Measurements from ENCODE around the gene SDHC. TPM values are rescaled to one million over a fixed set of nuclear protein-coding genes. Genes with fewer than 3 reads are reported as not detected.

SDHC gene
- total RNA-seq, 1 experiment from 2014 or later: 192 TPM

GRCh38 chr1:161382214-161383019 lies 68.2 kb downstream of the SDHC start:
- peak; percentile 45 for DNase-seq (ENCODE audit: low read depth, low spot score)
- no peaks in the 10 kb centered on the region for H3K27me3 ChIP-seq (ENCODE audit: insufficient read depth, low read length)
- ATAC-seq: peak; percentile 86
- H3K36me3 ChIP-seq (ENCODE audit: control insufficient read depth in 1 of 2, insufficient read depth in 2 of 2, low read length in 2 of 2): no peaks in the 10 kb centered on the region
- H3K4me3 ChIP-seq (replicated peaks in 1 of 2; ENCODE audit: low read depth in 1 of 2, low read length in 2 of 2): no peak overlapping the region
- TF ChIP-seq EGR1 (IDR thresholded peaks at IDR 0.05; ENCODE audit: low read depth) (no peak), RAD21 (IDR thresholded peaks at IDR 0.05; ENCODE audit: low read depth) (peak; percentile 84), MAX (IDR thresholded peaks at IDR 0.05) (no peak), SRF (IDR thresholded peaks at IDR 0.05; ENCODE audit: low read depth) (no peak), ELF1 (IDR thresholded peaks at IDR 0.05; ENCODE audit: borderline replicate concordance, low read depth) (no peak), POLR2AphosphoS5 (IDR thresholded peaks at IDR 0.05; ENCODE audit: low read depth, low read length) (no peak), EZH2 (IDR thresholded peaks at IDR 0.05) (no peak), YY1 (IDR thresholded peaks at IDR 0.05; ENCODE audit: extremely low read depth, insufficient replicate concordance, low read depth, low read length) (no peak), POLR2A (IDR thresholded peaks at IDR 0.05; ENCODE audit: borderline replicate concordance, extremely low read depth, insufficient read depth, insufficient read length) (no peak)
- TF ChIP-seq, protein P1, sequence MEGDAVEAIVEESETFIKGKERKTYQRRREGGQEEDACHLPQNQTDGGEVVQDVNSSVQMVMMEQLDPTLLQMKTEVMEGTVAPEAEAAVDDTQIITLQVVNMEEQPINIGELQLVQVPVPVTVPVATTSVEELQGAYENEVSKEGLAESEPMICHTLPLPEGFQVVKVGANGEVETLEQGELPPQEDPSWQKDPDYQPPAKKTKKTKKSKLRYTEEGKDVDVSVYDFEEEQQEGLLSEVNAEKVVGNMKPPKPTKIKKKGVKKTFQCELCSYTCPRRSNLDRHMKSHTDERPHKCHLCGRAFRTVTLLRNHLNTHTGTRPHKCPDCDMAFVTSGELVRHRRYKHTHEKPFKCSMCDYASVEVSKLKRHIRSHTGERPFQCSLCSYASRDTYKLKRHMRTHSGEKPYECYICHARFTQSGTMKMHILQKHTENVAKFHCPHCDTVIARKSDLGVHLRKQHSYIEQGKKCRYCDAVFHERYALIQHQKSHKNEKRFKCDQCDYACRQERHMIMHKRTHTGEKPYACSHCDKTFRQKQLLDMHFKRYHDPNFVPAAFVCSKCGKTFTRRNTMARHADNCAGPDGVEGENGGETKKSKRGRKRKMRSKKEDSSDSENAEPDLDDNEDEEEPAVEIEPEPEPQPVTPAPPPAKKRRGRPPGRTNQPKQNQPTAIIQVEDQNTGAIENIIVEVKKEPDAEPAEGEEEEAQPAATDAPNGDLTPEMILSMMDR (IDR thresholded peaks at IDR 0.05 in 2 of 3, conservative IDR thresholded peaks at IDR 0.05 in 1 of 3; ENCODE audit: borderline replicate concordance in 1 of 3, insufficient read depth in 1 of 3, low read depth in 2 of 3, low read length in 2 of 3): peak; percentile 56 to 85 (median 72)
- TF ChIP-seq, protein P2, sequence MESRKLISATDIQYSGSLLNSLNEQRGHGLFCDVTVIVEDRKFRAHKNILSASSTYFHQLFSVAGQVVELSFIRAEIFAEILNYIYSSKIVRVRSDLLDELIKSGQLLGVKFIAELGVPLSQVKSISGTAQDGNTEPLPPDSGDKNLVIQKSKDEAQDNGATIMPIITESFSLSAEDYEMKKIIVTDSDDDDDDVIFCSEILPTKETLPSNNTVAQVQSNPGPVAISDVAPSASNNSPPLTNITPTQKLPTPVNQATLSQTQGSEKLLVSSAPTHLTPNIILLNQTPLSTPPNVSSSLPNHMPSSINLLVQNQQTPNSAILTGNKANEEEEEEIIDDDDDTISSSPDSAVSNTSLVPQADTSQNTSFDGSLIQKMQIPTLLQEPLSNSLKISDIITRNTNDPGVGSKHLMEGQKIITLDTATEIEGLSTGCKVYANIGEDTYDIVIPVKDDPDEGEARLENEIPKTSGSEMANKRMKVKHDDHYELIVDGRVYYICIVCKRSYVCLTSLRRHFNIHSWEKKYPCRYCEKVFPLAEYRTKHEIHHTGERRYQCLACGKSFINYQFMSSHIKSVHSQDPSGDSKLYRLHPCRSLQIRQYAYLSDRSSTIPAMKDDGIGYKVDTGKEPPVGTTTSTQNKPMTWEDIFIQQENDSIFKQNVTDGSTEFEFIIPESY (IDR thresholded peaks at IDR 0.05; ENCODE audit: extremely low read depth, insufficient replicate concordance, low read length): no peak
- no peak overlapping the region for H3K27ac ChIP-seq (ENCODE audit: low read depth, low read length)
- no peaks in the 10 kb centered on the region for H3K9me2 ChIP-seq (ENCODE audit: insufficient read depth)
- no peaks in the 10 kb centered on the region for H4K20me1 ChIP-seq (ENCODE audit: insufficient read depth)
- CTCF ChIA-PET: interaction anchor here (0.6 to 2.1 kb wide), 20 partner anchors 8 to 547 kb away, joined by 3 to 46 read pairs (median 4); partner anchors contain the start of genes NDUFS2, PPOX, SDHC and TOMM40L
- no peaks in the 10 kb centered on the region for H3K79me2 ChIP-seq (ENCODE audit: insufficient read depth, low read length)
- BruUV-seq (replicated peaks): no TSS peak
- POLR2A ChIA-PET: interaction anchor here (1.4 to 1.6 kb wide), 2 partner anchors 76 to 216 kb away, joined by 3 to 4 read pairs; partner anchors contain the start of gene PPOX
- no peaks in the 10 kb centered on the region for H3K9me3 ChIP-seq (ENCODE audit: control insufficient read depth in 1 of 2, insufficient read depth in 1 of 2, low read depth in 1 of 2, low read length in 2 of 2)
- H3K4me2 ChIP-seq (ENCODE audit: low read length): peak overlapping the region; percentile 22; the same call in 1 of the 2 replicates
- peaks cover 5 to 14% of the 10 kb centered on the region in 2 experiments; a peak in 3 of 4 replicates for H3K4me1 ChIP-seq (ENCODE audit: control insufficient read depth in 1 of 2, insufficient read depth in 2 of 2, low read length in 2 of 2)
- intact Hi-C loops (cut with micrococcal nuclease): loop anchor here (1.0 to 10.0 kb wide), 4 partner anchors 68 to 265 kb away; partner anchors contain the start of genes NIT1, PFDN2 and SDHC
- H3K9ac ChIP-seq (ENCODE audit: low read length): no peak overlapping the region
- H2AFZ ChIP-seq (ENCODE audit: low read depth, low read length, poor library complexity, severe bottlenecking): peak overlapping the region; percentile 30
- RAD21 ChIA-PET (ENCODE audit: low non-redundant PET in 1 of 2, low total read pairs in 2 of 2, uncharacterized antibody in 2 of 2, unreplicated experiment in 2 of 2): interaction anchor here in 1 of 2 experiments (0.6 kb wide), 1 partner anchor 1731 kb away, joined by 3 read pairs; no protein-coding TSS in a partner anchor

Data from HCT116 (cell line).